Activated B cell treated with CpG ODN at 0.5 μM for 24 hours (primary cell): ENCODE data around the gene C11orf52. TPM values are rescaled to one million over a fixed set of nuclear protein-coding genes. Genes with fewer than 3 reads are reported as not detected.

Source experiments
- ATAC-seq: fragments of 200-7000 bp; cut with Tn5 transposase; one replicate; pipeline ENCODE4 v1.10.0; 2021; ENCODE audit warnings: low read depth, mild to moderate bottlenecking, moderate library complexity
- CTCF ChIA-PET: fragments of 350-600 bp; sonication (Branson Sonifier 250); formaldehyde crosslinking; loops from one replicate; lab custom pipeline; 2021; ENCODE audit warnings: antibody characterized with exemption; lab: Charles Lee
- POLR2A ChIA-PET: fragments of 350-600 bp; sonication (Branson Sonifier 250); formaldehyde crosslinking; loops from one replicate; lab custom pipeline; 2021; ENCODE audit warnings: antibody characterized with exemption; lab: Charles Lee
- DNase-seq: peaks from one replicate; pipeline ENCODE4 v3.0.0; 2022
- H3K27ac Mint-ChIP-seq: one replicate; pipeline ENCODE4 v1.8.0; 2020; ENCODE audit warnings: mixed read lengths
- H3K27me3 Mint-ChIP-seq: one replicate; pipeline ENCODE4 v1.8.0; 2021; ENCODE audit warnings: mixed read lengths
- H3K36me3 Mint-ChIP-seq: one replicate; pipeline ENCODE4 v1.8.0; 2021; ENCODE audit warnings: low read depth, mixed read lengths
- H3K4me1 Mint-ChIP-seq: one replicate; pipeline ENCODE4 v1.8.0; 2021; ENCODE audit warnings: mixed read lengths
- H3K4me3 Mint-ChIP-seq: one replicate; pipeline ENCODE4 v1.8.0; 2020; ENCODE audit warnings: mild to moderate bottlenecking, mixed read lengths
- H3K9me3 Mint-ChIP-seq: one replicate; pipeline ENCODE4 v1.8.0; 2020; ENCODE audit warnings: mixed read lengths
- intact Hi-C: fragments of 100-400 bp; cut with micrococcal nuclease; formaldehyde crosslinking; loops from one replicate; pipeline ENCODE4 v1.15.1; 2024
- total RNA-seq: library from RNA; stranded (reverse); gene quantifications from 2 replicates; pipeline ENCODE4 v1.2.3, GENCODE V29; 2022
- TF ChIP-seq, protein P1 (sequence below): fragments of 200-600 bp; IDR thresholded peaks from one replicate; pipeline ENCODE4 v1.8.0; 2022; ENCODE audit warnings: antibody characterized with exemption, mild to moderate bottlenecking

Gene C11orf52
- total RNA-seq, 1 donor from 2014 or later = not detected

- Mint-ChIP-seq H3K9me3 (no peaks in the 10 kb centered on the region), H3K27me3 (peaks cover 53% of the 10 kb centered on the region), H3K36me3 (no peaks in the 10 kb centered on the region), H3K4me3 (no peak within 1 kb of the TSS), H3K27ac (no peak within 1 kb of the TSS), H3K4me1 (no peaks in the 10 kb centered on the region)
- no peak for ATAC-seq
- DNase-seq = no peak
- TF ChIP-seq, protein P1, sequence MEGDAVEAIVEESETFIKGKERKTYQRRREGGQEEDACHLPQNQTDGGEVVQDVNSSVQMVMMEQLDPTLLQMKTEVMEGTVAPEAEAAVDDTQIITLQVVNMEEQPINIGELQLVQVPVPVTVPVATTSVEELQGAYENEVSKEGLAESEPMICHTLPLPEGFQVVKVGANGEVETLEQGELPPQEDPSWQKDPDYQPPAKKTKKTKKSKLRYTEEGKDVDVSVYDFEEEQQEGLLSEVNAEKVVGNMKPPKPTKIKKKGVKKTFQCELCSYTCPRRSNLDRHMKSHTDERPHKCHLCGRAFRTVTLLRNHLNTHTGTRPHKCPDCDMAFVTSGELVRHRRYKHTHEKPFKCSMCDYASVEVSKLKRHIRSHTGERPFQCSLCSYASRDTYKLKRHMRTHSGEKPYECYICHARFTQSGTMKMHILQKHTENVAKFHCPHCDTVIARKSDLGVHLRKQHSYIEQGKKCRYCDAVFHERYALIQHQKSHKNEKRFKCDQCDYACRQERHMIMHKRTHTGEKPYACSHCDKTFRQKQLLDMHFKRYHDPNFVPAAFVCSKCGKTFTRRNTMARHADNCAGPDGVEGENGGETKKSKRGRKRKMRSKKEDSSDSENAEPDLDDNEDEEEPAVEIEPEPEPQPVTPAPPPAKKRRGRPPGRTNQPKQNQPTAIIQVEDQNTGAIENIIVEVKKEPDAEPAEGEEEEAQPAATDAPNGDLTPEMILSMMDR = no peak
- ChIA-PET POLR2A (no interaction called here), CTCF (no interaction called here)
- intact Hi-C loops = no loop called here
These were observed 6.9 kb upstream of the C11orf52 start, which contains the start of gene CRYAB for GRCh38 chr11:111911563-111912401. CRYAB (minus strand) TSS chr11:111911770; CDS start chr11:111911724, 46 bp downstream.

DNA sequence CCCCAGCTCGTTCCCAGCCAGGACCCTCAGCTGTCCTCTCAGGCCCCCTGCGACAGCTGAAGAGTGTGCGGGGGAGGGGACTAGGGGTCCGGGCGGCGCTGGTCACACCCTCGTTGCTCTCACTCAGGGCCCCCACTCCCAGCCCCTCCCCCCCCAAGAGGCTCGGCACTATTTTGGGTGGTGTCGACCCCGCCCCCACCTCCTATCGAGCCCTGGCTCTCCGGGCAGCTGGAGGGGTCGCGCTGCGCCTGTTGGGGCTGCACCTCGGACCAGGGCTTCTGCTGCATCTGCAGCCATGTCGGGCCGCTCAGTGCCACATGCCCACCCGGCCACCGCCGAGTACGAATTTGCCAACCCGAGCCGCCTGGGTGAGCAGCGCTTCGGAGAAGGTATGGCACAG is 6.2 kb upstream of the C11orf52 start, which contains the start of gene HSPB2:
Gene HSPB2 (plus strand): TSS at position 200 of the 400 bp plus-strand sequence. CDS start 96 bp downstream, at position 296.
- no peak for DNase-seq
- ChIA-PET CTCF (no interaction called here), POLR2A (interaction anchor here (0.5 kb wide), 1 partner anchor 136 kb away, joined by 9 read pairs; no protein-coding TSS in a partner anchor)
- intact Hi-C loops = no loop called here
- Mint-ChIP-seq H3K27me3 (peaks cover 53% of the 10 kb centered on the region), H3K36me3 (no peaks in the 10 kb centered on the region), H3K4me3 (no peak within 1 kb of the TSS), H3K27ac (no peak within 1 kb of the TSS), H3K9me3 (no peaks in the 10 kb centered on the region), H3K4me1 (no peaks in the 10 kb centered on the region)
- no peak for ATAC-seq
- TF ChIP-seq, protein P1 = no peak

GRCh38 chr11:111913031-111913861 is 5.5 kb upstream of the C11orf52 start:
- no peaks in the 10 kb centered on the region for H3K9me3 Mint-ChIP-seq
- TF ChIP-seq, protein P1 = no peak
- peaks cover 58% of the 10 kb centered on the region for H3K27me3 Mint-ChIP-seq
- intact Hi-C loops = no loop called here
- H3K36me3 Mint-ChIP-seq = no peaks in the 10 kb centered on the region
- no peak overlapping the region for H3K4me3 Mint-ChIP-seq
- H3K4me1 Mint-ChIP-seq = no peaks in the 10 kb centered on the region
- ChIA-PET CTCF (no interaction called here), POLR2A (interaction anchor here (0.5 kb wide), 1 partner anchor 135 kb away, joined by 9 read pairs; no protein-coding TSS in a partner anchor)
- no peak overlapping the region for H3K27ac Mint-ChIP-seq
- DNase-seq = no peak
- ATAC-seq = no peak

- TF ChIP-seq, protein P1 = no peak
- Mint-ChIP-seq H3K27me3 (peaks cover 55% of the 10 kb centered on the region), H3K27ac (no peak overlapping the region), H3K36me3 (no peaks in the 10 kb centered on the region), H3K4me3 (no peak overlapping the region), H3K9me3 (no peaks in the 10 kb centered on the region), H3K4me1 (no peaks in the 10 kb centered on the region)
- intact Hi-C loops = no loop called here
- no peak for ATAC-seq
- ChIA-PET POLR2A (interaction anchor here (1.2 kb wide), 1 partner anchor 13 kb away, joined by 3 read pairs; no protein-coding TSS in a partner anchor), CTCF (no interaction called here)
- DNase-seq = no peak
These were observed 4.7 kb upstream of the C11orf52 start for GRCh38 chr11:111913997-111914396.
